ENCODE data around the gene DHX40. TPM values are rescaled to one million over a fixed set of nuclear protein-coding genes. Genes with fewer than 3 reads are reported as not detected.
A peak's percentile ranks its signal among the peaks of the same experiment; 100 is the strongest.

The DHX40 gene
- total RNA-seq, 4 donors from 2014 or later: 32.4 to 48.0 (median 44.3) TPM

- Histone ChIP-seq H3K36me3 (peaks cover 0 to 34% (median 10%) of the 10 kb centered on the region in 4 donors), H3K27me3 (no peaks in the 10 kb centered on the region), H3K4me1 (peaks cover 30 to 73% (median 52%) of the 10 kb centered on the region in 4 donors), H3K9me3 (no peaks in the 10 kb centered on the region), H3K4me3 (no peak overlapping the region), H3K27ac (replicated peaks in 1 of 4) (peak overlapping the region in 1 of 4 donors; percentile 4)
- 89% methylated on average over 5 of the region's 5 CpGs for WGBS
- intact Hi-C loops (cut with DNase I): no loop called here
- DNase-seq (ENCODE audit: extremely low spot score): no peak
- no peak for TF ChIP-seq CTCF (IDR thresholded peaks at IDR 0.05)
Observed at GRCh38 chr17:59643159-59644140, 78.0 kb downstream of the DHX40 start.

DNA sequence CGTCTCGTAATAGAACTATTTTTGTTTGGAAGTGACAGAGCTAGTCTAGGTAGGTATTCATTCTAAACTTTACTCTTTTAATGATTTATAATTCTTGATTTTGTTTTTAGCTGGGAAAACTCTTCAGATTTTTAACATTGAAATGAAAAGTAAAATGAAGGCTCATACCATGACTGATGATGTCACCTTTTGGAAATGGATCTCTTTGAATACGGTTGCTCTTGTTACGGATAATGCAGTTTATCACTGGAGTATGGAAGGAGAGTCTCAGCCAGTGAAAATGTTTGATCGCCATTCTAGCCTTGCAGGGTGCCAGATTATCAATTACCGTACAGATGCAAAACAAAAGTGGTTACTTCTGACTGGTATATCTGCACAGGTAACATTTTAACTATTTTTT is 81.9 kb downstream of the DHX40 start:
- peaks cover 8 to 70% (median 39%) of the 10 kb centered on the region in 4 donors for H3K36me3 ChIP-seq
- no peak overlapping the region for H3K27ac ChIP-seq (replicated peaks in 1 of 4)
- intact Hi-C loops (cut with DNase I): no loop called here
- TF ChIP-seq EP300 (IDR thresholded peaks at IDR 0.05): no peak
- TF ChIP-seq CTCF (IDR thresholded peaks at IDR 0.05): no peak
- TF ChIP-seq POLR2AphosphoS5 (IDR thresholded peaks at IDR 0.05): no peak
- no peak for TF ChIP-seq POLR2A (IDR thresholded peaks at IDR 0.05; ENCODE audit: low read depth)
- no peaks in the 10 kb centered on the region for H3K27me3 ChIP-seq
- WGBS: 86% methylated on average over 6 of the region's 6 CpGs
- H3K4me1 ChIP-seq: peaks cover 16 to 38% (median 24%) of the 10 kb centered on the region in 4 donors
- DNase-seq (ENCODE audit: extremely low spot score): no peak
- no peaks in the 10 kb centered on the region for H3K9me3 ChIP-seq
- no peak overlapping the region for H3K4me3 ChIP-seq

DNA sequence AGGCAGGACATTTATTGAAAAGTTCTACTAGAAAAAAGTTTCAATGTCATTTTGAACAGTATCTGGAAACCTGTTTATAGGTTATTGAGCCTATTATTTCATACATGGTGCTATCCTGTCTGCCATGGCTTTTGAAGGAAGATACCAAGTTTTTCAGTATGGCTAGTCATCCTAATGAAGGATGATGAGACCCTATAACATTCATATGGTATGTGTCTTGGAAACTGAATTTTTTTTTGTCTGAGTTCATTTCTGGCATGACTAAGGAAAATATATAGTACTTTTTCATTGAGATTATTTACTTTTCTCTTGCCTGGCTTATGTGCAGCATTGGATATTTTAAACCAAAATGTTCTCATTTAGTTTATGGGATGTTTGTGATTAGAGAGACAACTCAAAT is 84.5 kb downstream of the DHX40 start:
- intact Hi-C loops (cut with DNase I): no loop called here
- H3K36me3 ChIP-seq: peaks cover 18 to 87% (median 61%) of the 10 kb centered on the region in 4 donors
- no peaks in the 10 kb centered on the region for H3K9me3 ChIP-seq
- peaks cover 0 to 19% (median 7%) of the 10 kb centered on the region in 4 donors for H3K4me1 ChIP-seq
- TF ChIP-seq EP300 (IDR thresholded peaks at IDR 0.05) (no peak), CTCF (IDR thresholded peaks at IDR 0.05) (no peak), POLR2AphosphoS5 (IDR thresholded peaks at IDR 0.05) (no peak), POLR2A (IDR thresholded peaks at IDR 0.05; ENCODE audit: low read depth) (no peak)
- no peaks in the 10 kb centered on the region for H3K27me3 ChIP-seq
- DNase-seq (ENCODE audit: extremely low spot score): no peak
- H3K4me3 ChIP-seq: no peak overlapping the region
- H3K27ac ChIP-seq (replicated peaks in 1 of 4): no peak overlapping the region

- Histone ChIP-seq H3K4me3 (no peak overlapping the region), H3K36me3 (peaks cover 23 to 90% (median 68%) of the 10 kb centered on the region in 4 donors), H3K4me1 (peaks cover 0 to 19% (median 4%) of the 10 kb centered on the region in 4 donors), H3K27ac (replicated peaks in 1 of 4) (no peak overlapping the region), H3K27me3 (no peaks in the 10 kb centered on the region), H3K9me3 (no peaks in the 10 kb centered on the region)
- WGBS: 97% methylated on average over 1 of the region's 1 CpG
- DNase-seq (ENCODE audit: extremely low spot score): no peak
- intact Hi-C loops (cut with DNase I): no loop called here
- no peak for TF ChIP-seq CTCF (IDR thresholded peaks at IDR 0.05)
- TF ChIP-seq POLR2AphosphoS5 (IDR thresholded peaks at IDR 0.05): no peak
- TF ChIP-seq EP300 (IDR thresholded peaks at IDR 0.05): no peak
- TF ChIP-seq POLR2A (IDR thresholded peaks at IDR 0.05; ENCODE audit: low read depth): no peak
Observed at GRCh38 chr17:59650642-59651041, 85.2 kb downstream of the DHX40 start.
